Stomach (tissue), 4 donors: Measurements from ENCODE around the gene GRB7.

Experiments used
- CTCF ChIP-seq, 7 experiments: fragments of 450-650 bp in 4 of 7; fragments of 200-600 bp in 3 of 7; sonication (generic) in 3 of 7; IDR thresholded peaks; one replicate each; pipeline ENCODE4 v1.5.1; 2016 to 2019; ENCODE audit warnings: antibody characterized with exemption in 7 of 7, control low read depth in 2 of 7, mild to moderate bottlenecking in 1 of 7
- EP300 ChIP-seq: sonication (generic); formaldehyde crosslinking; IDR thresholded peaks from one replicate; pipeline ENCODE4 v1.6.1; 2017; ENCODE audit warnings: antibody characterized with exemption
- POLR2A ChIP-seq, 4 donors: fragments of 450-650 bp; IDR thresholded peaks; one replicate each; pipeline ENCODE4 v1.6.1; 2016; ENCODE audit warnings: antibody characterized with exemption in 4 of 4, control low read depth in 2 of 4, mild to moderate bottlenecking in 1 of 4, moderate library complexity in 1 of 4
- POLR2AphosphoS5 ChIP-seq, 3 donors: sonication (generic); formaldehyde crosslinking; IDR thresholded peaks; one replicate each; pipeline ENCODE4 v1.6.1; 2016; ENCODE audit warnings: antibody characterized with exemption in 3 of 3

GRCh38 chr17:39774047-39774446 is 36.3 kb downstream of the GRB7 start:
- TF ChIP-seq CTCF (IDR thresholded peaks at IDR 0.05) (no peak), EP300 (no peak), POLR2A (IDR thresholded peaks at IDR 0.05) (no peak), POLR2AphosphoS5 (IDR thresholded peaks at IDR 0.05) (no peak)
